HG02943 (cell line): ENCODE measurements around the gene MTURN.

Experiments
- ATAC-seq: cut with Tn5 transposase; IDR thresholded peaks from one replicate; pipeline ENCODE4 v1.9.1; 2021; ENCODE audit warnings: mild to moderate bottlenecking, low read depth, moderate library complexity; ENCODE audit not compliant: unreplicated experiment

MTURN gene

DNA sequence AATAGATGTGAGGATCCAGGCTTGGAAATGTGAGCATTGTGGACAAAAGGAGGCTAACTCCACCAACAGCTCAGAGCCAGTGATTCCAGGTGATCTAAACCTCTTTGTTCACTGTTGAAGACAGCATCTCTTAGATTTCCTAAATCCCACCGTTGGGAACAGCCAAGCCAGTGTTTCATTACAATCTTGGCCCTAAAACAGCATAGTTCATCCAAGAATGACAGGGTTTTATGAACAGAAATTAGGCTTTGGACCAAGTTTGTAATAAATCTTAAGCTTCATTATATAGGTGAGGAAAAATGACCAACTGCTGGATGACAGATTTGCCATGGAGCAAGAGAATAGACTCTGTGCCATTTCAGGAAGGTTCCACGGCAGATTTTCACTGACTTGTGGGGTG, 65.8 kb downstream of the MTURN start:
- no peak for ATAC-seq

DNA sequence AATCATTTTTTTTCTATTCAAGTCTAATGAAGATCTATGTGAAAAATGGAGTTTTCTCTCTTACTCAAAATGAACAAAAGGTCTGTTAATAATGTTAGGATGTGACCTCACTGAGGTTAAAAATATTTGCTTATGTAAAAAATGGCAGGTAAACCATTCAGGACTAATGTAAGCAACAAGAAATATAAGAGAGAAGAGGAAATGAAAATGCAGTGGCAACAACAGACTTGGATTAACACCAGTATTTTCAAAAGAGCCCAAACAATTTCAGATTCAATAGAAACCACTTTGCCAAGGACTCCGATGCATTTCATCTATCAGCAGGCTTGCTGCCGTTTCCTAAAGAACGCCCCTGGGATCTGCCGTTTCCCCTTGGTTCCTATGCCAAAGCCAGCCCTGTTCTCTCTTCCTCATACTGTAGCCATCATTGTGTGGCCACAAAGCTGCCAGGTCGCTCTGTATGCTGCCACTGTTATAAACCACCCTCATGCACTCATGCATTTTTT, 66.4 kb downstream of the MTURN start:
- peak; percentile 88 for ATAC-seq

DNA sequence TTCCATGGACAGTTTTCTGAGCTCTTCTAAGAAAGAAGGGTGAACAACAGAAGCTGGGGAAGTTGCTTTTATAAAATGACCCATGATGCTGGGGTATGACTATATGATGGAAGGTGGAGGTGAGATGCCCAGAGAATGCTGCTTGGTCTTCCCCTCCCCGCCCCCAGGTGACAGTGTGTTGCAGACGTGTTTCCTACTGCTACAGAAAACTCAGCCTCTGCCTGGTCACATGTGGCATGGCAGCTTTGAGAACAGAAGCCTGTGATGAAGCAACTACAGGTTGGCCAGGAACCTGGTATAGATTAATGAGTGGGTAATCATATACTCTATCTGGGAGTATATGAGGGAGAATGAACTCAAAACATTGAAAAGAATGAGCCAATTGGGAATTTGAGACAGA, 67.1 kb downstream of the MTURN start:
- ATAC-seq = no peak

DNA sequence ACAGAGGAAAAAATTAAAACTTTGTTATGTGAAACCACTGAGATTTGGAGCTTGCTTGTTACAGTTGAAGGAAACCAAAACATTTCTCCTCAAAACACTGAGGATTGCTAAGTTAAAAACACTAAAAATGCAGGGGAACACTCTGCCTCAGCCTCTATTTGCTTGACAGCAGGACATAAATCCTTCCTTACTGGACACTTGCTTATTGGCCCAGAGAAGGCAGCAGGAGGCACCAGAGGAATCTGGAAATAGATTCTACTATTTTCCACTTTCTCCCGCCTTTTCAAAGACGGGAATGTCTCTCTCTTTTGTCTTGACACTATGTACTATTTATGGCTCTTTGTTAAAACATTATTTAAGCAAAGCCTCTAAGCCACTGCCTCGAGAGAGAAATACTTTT, 67.9 kb downstream of the MTURN start:
- no peak for ATAC-seq

DNA sequence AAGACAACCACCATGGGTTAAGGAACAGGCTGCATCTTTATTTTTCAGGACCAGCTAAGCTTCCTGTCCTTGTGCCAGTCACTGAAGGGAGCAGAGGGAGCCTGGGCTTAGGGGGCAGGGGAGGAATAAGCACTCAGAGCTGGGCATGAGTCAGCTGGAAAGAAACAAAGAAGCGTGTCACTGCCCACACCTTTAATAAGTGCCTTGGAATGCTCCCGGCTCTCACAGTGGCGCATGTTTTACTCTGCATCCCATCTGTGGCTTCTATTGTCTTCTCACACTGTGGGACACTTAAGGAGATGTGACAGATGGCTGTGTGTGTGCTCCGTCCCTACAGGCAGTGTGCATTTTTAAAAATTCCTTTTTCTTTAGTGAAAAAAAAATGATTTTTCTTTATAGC, 71.7 kb downstream of the MTURN start:
- no peak for ATAC-seq

DNA sequence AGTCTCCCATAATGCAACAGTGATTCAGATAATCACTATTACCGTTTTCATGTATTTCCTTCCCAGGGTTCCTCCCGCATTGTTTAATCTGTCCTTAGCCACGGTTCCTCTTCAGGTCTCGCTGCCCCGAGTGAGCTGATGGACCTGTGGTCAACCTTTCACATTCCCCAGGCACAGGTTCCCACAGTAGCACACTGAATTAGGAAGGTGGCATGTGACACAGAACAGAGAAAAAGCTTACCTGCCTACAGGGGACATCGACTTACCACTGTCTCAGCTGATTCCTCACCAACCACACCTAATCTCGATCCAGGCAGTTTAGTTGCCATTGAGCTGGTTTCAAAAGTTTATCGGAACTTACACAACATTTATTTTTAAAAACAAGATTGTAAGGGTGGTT, 72.2 kb downstream of the MTURN start:
- ATAC-seq = no peak

DNA sequence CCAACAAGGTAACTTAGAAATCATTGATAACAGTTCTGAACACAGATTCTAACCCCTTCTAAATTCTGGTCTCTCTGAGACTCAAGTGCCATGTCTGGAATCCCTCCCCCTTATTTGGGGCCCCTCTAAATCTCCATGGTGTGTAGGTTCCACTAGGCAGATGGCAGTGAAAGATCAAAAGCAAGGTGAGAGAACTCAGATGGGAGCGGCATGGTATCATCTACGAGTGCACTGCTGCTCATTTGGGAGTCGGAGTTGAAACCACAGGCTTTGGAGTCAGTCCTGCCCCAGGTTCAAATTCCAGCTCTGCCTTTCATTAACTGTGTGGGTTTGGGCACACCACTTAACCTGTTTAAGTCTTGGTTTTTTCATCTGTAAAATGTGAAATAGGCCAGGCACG, 72.6 kb downstream of the MTURN start:
- ATAC-seq = no peak

DNA sequence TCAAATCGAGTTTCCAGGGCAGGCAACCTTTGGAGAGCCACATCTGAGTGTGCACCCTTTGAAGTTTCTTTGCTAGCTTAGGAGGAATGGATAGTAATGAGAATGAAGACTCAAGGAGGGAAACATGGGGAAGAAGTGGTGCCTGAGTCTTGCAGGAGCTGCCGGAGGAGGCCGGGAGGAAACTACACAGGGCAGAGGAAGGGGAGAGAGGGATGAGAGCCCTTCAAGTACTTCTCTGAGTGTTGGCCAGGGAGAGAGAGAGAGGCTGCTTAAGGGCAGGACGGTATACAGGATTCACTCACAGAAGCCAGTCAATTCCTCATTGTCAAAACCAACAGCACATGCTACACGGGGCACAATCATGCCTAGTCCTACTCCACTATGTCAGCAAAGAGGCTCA, 75.2 kb downstream of the MTURN start:
- no peak for ATAC-seq
